Stimulated activated CD8-positive, alpha-beta memory T cell treated with anti-CD3 and anti-CD28 coated beads, Interleukin-15, amount 100 ng/mL, for 4 hours (primary cell): ENCODE measurements around the gene SNTB2.
A peak's percentile ranks its signal among the peaks of the same experiment; 100 is the strongest.
"Not testable (repeated sequence)": the region's sequence is repeated elsewhere in the genome, so short reads cannot be mapped to it uniquely, and the experiment has no call there.

ENCODE experiments used
- DNase-seq, 2 donors: peaks; one replicate each; pipeline ENCODE4 v3.0.0-alpha.2; 2020; ENCODE audit warnings: low read depth in 2 of 2

SNTB2 gene

GRCh38 chr16:69286941-69287713 lies 100.2 kb downstream of the SNTB2 start:
- DNase-seq: no peak

- DNase-seq: not testable (repeated sequence)
Measured at GRCh38 chr16:69291657-69292056, 104.7 kb downstream of the SNTB2 start.

- DNase-seq: no peak
Measured at GRCh38 chr16:69293401-69293800, 106.4 kb downstream of the SNTB2 start.

GRCh38 chr16:69294051-69294450 lies 107.1 kb downstream of the SNTB2 start:
- DNase-seq: no peak

GRCh38 chr16:69296771-69297170 lies 109.8 kb downstream of the SNTB2 start:
- not testable (repeated sequence) for DNase-seq

GRCh38 chr16:69298261-69298660 lies 111.3 kb downstream of the SNTB2 start:
- no peak for DNase-seq

- no peak for DNase-seq
Measured at GRCh38 chr16:69301187-69301586, 114.2 kb downstream of the SNTB2 start.

- no peak for DNase-seq
Measured at GRCh38 chr16:69301861-69302260, 114.9 kb downstream of the SNTB2 start.

- DNase-seq: no peak
Measured at GRCh38 chr16:69302301-69302700, 115.3 kb downstream of the SNTB2 start.

- no peak for DNase-seq
Measured at GRCh38 chr16:69306031-69306430, 119.1 kb downstream of the SNTB2 start.

- DNase-seq: no peak
Measured at GRCh38 chr16:69307091-69307490, 120.1 kb downstream of the SNTB2 start.

GRCh38 chr16:69307856-69308255 lies 120.9 kb downstream of the SNTB2 start:
- DNase-seq: no peak

GRCh38 chr16:69309316-69309715 lies 122.4 kb downstream of the SNTB2 start:
- DNase-seq: no peak

GRCh38 chr16:69310653-69311532 lies 123.9 kb downstream of the SNTB2 start, which contains the start of gene VPS4A:
Gene VPS4A, plus strand, starts transcription at chr16:69311350. Its CDS starts 162 bp downstream, at chr16:69311512.
- DNase-seq: peak; percentile 91 to 93

- DNase-seq: peak in 1 of 2 donors; percentile 19
Measured at GRCh38 chr16:69311533-69312387, 124.8 kb downstream of the SNTB2 start.

- no peak for DNase-seq
Measured at GRCh38 chr16:69313469-69313868, 126.5 kb downstream of the SNTB2 start.

GRCh38 chr16:69314534-69314933 lies 127.6 kb downstream of the SNTB2 start:
- no peak for DNase-seq

GRCh38 chr16:69315486-69316311 lies 128.7 kb downstream of the SNTB2 start:
- DNase-seq: no peak

GRCh38 chr16:69316595-69317034 lies 129.7 kb downstream of the SNTB2 start:
- no peak for DNase-seq

- DNase-seq: no peak
Measured at GRCh38 chr16:69318177-69318910, 131.4 kb downstream of the SNTB2 start.
